ENCODE measurements around the gene GOLGA6C. TPM values are rescaled to one million over a fixed set of nuclear protein-coding genes. Genes with fewer than 3 reads are reported as not detected.
"Not testable (repeated sequence)": the region's sequence is repeated elsewhere in the genome, so short reads cannot be mapped to it uniquely, and the experiment has no call there.

The GOLGA6C gene
- total and polyA plus RNA-seq, 2 donors (not counting 1 experiment from before 2014, with no cell fraction given) = not detected

- no peak for DNase-seq (ENCODE audit: low read depth in 2 of 2)
- Histone ChIP-seq H3K4me2 (ENCODE audit: extremely low read depth, insufficient read depth, low read length) (no peak overlapping the region), H3K27me3 (ENCODE audit: control insufficient read depth, insufficient read depth, low read length) (peaks cover 7% of the 10 kb centered on the region), H4K20me1 (ENCODE audit: control insufficient read depth, extremely low read depth, insufficient read depth, low read length) (no peaks in the 10 kb centered on the region), H3K9ac (ENCODE audit: insufficient read depth, low read length) (no peak overlapping the region), H3K4me1 (ENCODE audit: control insufficient read depth, extremely low read depth, insufficient read depth, low read length) (no peaks in the 10 kb centered on the region), H3K79me2 (ENCODE audit: control insufficient read depth, insufficient read depth, low read length) (no peaks in the 10 kb centered on the region), H2AFZ (ENCODE audit: low read length) (no peak overlapping the region), H3K27ac (ENCODE audit: insufficient read depth, low read length) (no peak overlapping the region), H3K36me3 (ENCODE audit: control insufficient read depth, insufficient read depth, low read length) (no peaks in the 10 kb centered on the region), H3K9me3 (ENCODE audit: control insufficient read depth, insufficient read depth, low read depth, low read length) (no peaks in the 10 kb centered on the region), H3K4me3 (replicated peaks in 1 of 4; ENCODE audit: control extremely low read depth in 1 of 4, insufficient read depth in 1 of 4, low read depth in 3 of 4, low read length in 4 of 4) (no peak overlapping the region)
- no peak for TF ChIP-seq CTCF (conservative IDR thresholded peaks at IDR 0.05 in 1 of 2, IDR thresholded peaks at IDR 0.05 in 1 of 2; ENCODE audit: low read depth in 1 of 2, low read length in 2 of 2)
- no peak for TF ChIP-seq EZH2 (IDR thresholded peaks at IDR 0.05; ENCODE audit: low read length, missing control alignments)
These were observed 32.0 kb upstream of the GOLGA6C start for GRCh38 chr15:75225951-75226732.

GRCh38 chr15:75227112-75227511 is 31.0 kb upstream of the GOLGA6C start:
- not testable (repeated sequence) for H3K27me3 ChIP-seq (ENCODE audit: control insufficient read depth, insufficient read depth, low read length); H3K9me3 ChIP-seq (ENCODE audit: control insufficient read depth, insufficient read depth, low read depth, low read length); H3K4me2 ChIP-seq (ENCODE audit: extremely low read depth, insufficient read depth, low read length); H3K9ac ChIP-seq (ENCODE audit: insufficient read depth, low read length); H3K79me2 ChIP-seq (ENCODE audit: control insufficient read depth, insufficient read depth, low read length); DNase-seq (ENCODE audit: low read depth in 2 of 2); H3K27ac ChIP-seq (ENCODE audit: insufficient read depth, low read length); H4K20me1 ChIP-seq (ENCODE audit: control insufficient read depth, extremely low read depth, insufficient read depth, low read length); H3K4me1 ChIP-seq (ENCODE audit: control insufficient read depth, extremely low read depth, insufficient read depth, low read length); H3K4me3 ChIP-seq (replicated peaks in 1 of 4; ENCODE audit: control extremely low read depth in 1 of 4, insufficient read depth in 1 of 4, low read depth in 3 of 4, low read length in 4 of 4); H3K36me3 ChIP-seq (ENCODE audit: control insufficient read depth, insufficient read depth, low read length); H2AFZ ChIP-seq (ENCODE audit: low read length)

- Histone ChIP-seq H3K4me2 (ENCODE audit: extremely low read depth, insufficient read depth, low read length) (no peak overlapping the region), H4K20me1 (ENCODE audit: control insufficient read depth, extremely low read depth, insufficient read depth, low read length) (no peaks in the 10 kb centered on the region), H3K4me1 (ENCODE audit: control insufficient read depth, extremely low read depth, insufficient read depth, low read length) (no peaks in the 10 kb centered on the region), H3K36me3 (ENCODE audit: control insufficient read depth, insufficient read depth, low read length) (no peaks in the 10 kb centered on the region), H3K79me2 (ENCODE audit: control insufficient read depth, insufficient read depth, low read length) (no peaks in the 10 kb centered on the region), H3K9ac (ENCODE audit: insufficient read depth, low read length) (no peak overlapping the region), H3K27ac (ENCODE audit: insufficient read depth, low read length) (no peak overlapping the region), H3K27me3 (ENCODE audit: control insufficient read depth, insufficient read depth, low read length) (peaks cover 7% of the 10 kb centered on the region), H2AFZ (ENCODE audit: low read length) (no peak overlapping the region), H3K9me3 (ENCODE audit: control insufficient read depth, insufficient read depth, low read depth, low read length) (no peaks in the 10 kb centered on the region), H3K4me3 (replicated peaks in 1 of 4; ENCODE audit: control extremely low read depth in 1 of 4, insufficient read depth in 1 of 4, low read depth in 3 of 4, low read length in 4 of 4) (no peak overlapping the region)
- no peak for TF ChIP-seq CTCF (conservative IDR thresholded peaks at IDR 0.05 in 1 of 2, IDR thresholded peaks at IDR 0.05 in 1 of 2; ENCODE audit: low read depth in 1 of 2, low read length in 2 of 2)
- TF ChIP-seq EZH2 (IDR thresholded peaks at IDR 0.05; ENCODE audit: low read length, missing control alignments) = no peak
- DNase-seq (ENCODE audit: low read depth in 2 of 2) = no peak
These were observed 30.4 kb upstream of the GOLGA6C start for GRCh38 chr15:75227663-75228280.

All from fibroblast of lung (primary cell).